Fibroblast of skin of right biceps (primary cell): Measurements from ENCODE around the gene MVB12B.
"Not testable (repeated sequence)": the region's sequence is repeated elsewhere in the genome, so short reads cannot be mapped to it uniquely, and the experiment has no call there.

ENCODE experiments used
- DNase-seq: peaks from one replicate; pipeline ENCODE4 v3.0.0-alpha.2; 2013

Gene MVB12B

GRCh38 chr9:126477432-126477831 is 150.8 kb downstream of the MVB12B start:
- not testable (repeated sequence) for DNase-seq

- no peak for DNase-seq
Observed at GRCh38 chr9:126478216-126478981, 151.8 kb downstream of the MVB12B start.

GRCh38 chr9:126479515-126479914 is 152.9 kb downstream of the MVB12B start:
- DNase-seq = no peak

GRCh38 chr9:126480813-126481212 is 154.2 kb downstream of the MVB12B start:
- DNase-seq = no peak

GRCh38 chr9:126481862-126482261 is 155.2 kb downstream of the MVB12B start:
- DNase-seq = no peak

GRCh38 chr9:126482361-126483044 is 155.9 kb downstream of the MVB12B start:
- DNase-seq = peak; percentile 69

- DNase-seq = no peak
Observed at GRCh38 chr9:126483468-126484073, 156.9 kb downstream of the MVB12B start.

GRCh38 chr9:126485662-126486061 is 159.0 kb downstream of the MVB12B start:
- no peak for DNase-seq

GRCh38 chr9:126486276-126486675 is 159.6 kb downstream of the MVB12B start:
- no peak for DNase-seq

- no peak for DNase-seq
Observed at GRCh38 chr9:126487856-126488255, 161.2 kb downstream of the MVB12B start.

- no peak for DNase-seq
Observed at GRCh38 chr9:126488310-126488709, 161.7 kb downstream of the MVB12B start.

GRCh38 chr9:126488881-126489404 is 162.3 kb downstream of the MVB12B start:
- no peak for DNase-seq

- DNase-seq = no peak
Observed at GRCh38 chr9:126489581-126490213, 163.1 kb downstream of the MVB12B start.

- no peak for DNase-seq
Observed at GRCh38 chr9:126490214-126490631, 163.6 kb downstream of the MVB12B start.

GRCh38 chr9:126490871-126491567 is 164.4 kb downstream of the MVB12B start:
- peak; percentile 59 for DNase-seq

- no peak for DNase-seq
Observed at GRCh38 chr9:126491568-126491879, 164.9 kb downstream of the MVB12B start.

- no peak for DNase-seq
Observed at GRCh38 chr9:126491949-126492348, 165.3 kb downstream of the MVB12B start.

- DNase-seq = no peak
Observed at GRCh38 chr9:126494264-126494663, 167.6 kb downstream of the MVB12B start.

- no peak for DNase-seq
Observed at GRCh38 chr9:126494746-126495145, 168.1 kb downstream of the MVB12B start.

GRCh38 chr9:126495411-126496180 is 169.0 kb downstream of the MVB12B start:
- no peak for DNase-seq

- no peak for DNase-seq
Observed at GRCh38 chr9:126496181-126496576, 169.6 kb downstream of the MVB12B start.
